ENCODE data around the gene CD82. TPM values are rescaled to one million over a fixed set of nuclear protein-coding genes. Genes with fewer than 3 reads are reported as not detected.

The CD82 gene
- polyA plus RNA-seq, 3 donors, result 40.8 to 89.0 (median 43.0) TPM

DNA sequence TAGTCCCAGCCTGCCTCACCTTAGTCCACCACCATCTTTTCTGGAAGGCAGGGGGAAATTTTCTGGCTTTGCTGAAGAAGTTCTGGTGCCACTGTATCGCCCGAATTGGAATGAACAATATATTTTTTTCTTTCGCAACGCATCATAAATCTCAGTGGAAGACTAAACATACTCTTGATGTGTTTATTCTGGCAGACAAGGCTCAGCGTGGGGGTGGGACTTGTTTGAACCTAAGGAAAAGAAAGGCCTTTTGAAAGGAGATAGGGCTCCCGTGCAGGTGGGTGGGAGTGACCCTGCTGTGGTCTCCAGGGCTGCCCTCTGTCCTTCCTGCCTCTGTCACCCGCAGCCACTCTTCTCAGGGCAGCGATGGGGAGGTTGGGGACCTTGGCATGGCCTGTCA, 42.5 kb downstream of the CD82 start:
- Histone ChIP-seq H3K9me3 (replicated peaks in 1 of 2; ENCODE audit: control insufficient read depth in 1 of 2, insufficient read depth in 1 of 2, low read length in 2 of 2) (no peaks in the 10 kb centered on the region), H2AFZ (ENCODE audit: insufficient read depth, low read depth, low read length, poor library complexity, severe bottlenecking) (no peak overlapping the region), H3K4me1 (ENCODE audit: control insufficient read depth in 1 of 2, insufficient read depth in 2 of 2, low read length in 2 of 2) (peaks cover 13 to 18% of the 10 kb centered on the region in 2 donors), H3K27me3 (ENCODE audit: control insufficient read depth in 2 of 2, insufficient read depth in 2 of 2, low read length in 2 of 2) (no peaks in the 10 kb centered on the region), H3K4me2 (replicated peaks; ENCODE audit: extremely low read depth, low read length, poor library complexity, severe bottlenecking) (no peak overlapping the region), H3K9ac (ENCODE audit: insufficient read depth, low read length, poor library complexity, severe bottlenecking) (no peak overlapping the region), H3K79me2 (ENCODE audit: insufficient read depth, low read length) (no peaks in the 10 kb centered on the region), H3K27ac (ENCODE audit: low read depth in 1 of 2, low read length in 2 of 2) (no peak overlapping the region), H3K36me3 (replicated peaks in 1 of 2; ENCODE audit: control insufficient read depth in 1 of 2, insufficient read depth in 2 of 2, low read length in 2 of 2) (peaks cover 38 to 92% of the 10 kb centered on the region in 2 donors), H4K20me1 (ENCODE audit: insufficient read depth, low read length) (no peaks in the 10 kb centered on the region), H3K4me3 (replicated peaks in 1 of 3; ENCODE audit: low read depth in 2 of 3, low read length in 3 of 3) (no peak overlapping the region)
- peaks cover 0 to 2% (median 1%) of the 10 kb centered on the region in 3 donors for H3K27me3 Mint-ChIP-seq (ENCODE audit: low read depth in 3 of 3)
- peaks cover 71 to 72% of the 10 kb centered on the region in 2 donors for H3K36me3 Mint-ChIP-seq
- H3K4me1 Mint-ChIP-seq, result peaks cover 19% of the 10 kb centered on the region
- peak overlapping the region in 2 of 7 donors; percentile 15 to 69 for H3K27ac Mint-ChIP-seq
- intact Hi-C loops (cut with micrococcal nuclease), result no loop called here
- no peak overlapping the region for H3K4me3 Mint-ChIP-seq
- TF ChIP-seq, protein P1, sequence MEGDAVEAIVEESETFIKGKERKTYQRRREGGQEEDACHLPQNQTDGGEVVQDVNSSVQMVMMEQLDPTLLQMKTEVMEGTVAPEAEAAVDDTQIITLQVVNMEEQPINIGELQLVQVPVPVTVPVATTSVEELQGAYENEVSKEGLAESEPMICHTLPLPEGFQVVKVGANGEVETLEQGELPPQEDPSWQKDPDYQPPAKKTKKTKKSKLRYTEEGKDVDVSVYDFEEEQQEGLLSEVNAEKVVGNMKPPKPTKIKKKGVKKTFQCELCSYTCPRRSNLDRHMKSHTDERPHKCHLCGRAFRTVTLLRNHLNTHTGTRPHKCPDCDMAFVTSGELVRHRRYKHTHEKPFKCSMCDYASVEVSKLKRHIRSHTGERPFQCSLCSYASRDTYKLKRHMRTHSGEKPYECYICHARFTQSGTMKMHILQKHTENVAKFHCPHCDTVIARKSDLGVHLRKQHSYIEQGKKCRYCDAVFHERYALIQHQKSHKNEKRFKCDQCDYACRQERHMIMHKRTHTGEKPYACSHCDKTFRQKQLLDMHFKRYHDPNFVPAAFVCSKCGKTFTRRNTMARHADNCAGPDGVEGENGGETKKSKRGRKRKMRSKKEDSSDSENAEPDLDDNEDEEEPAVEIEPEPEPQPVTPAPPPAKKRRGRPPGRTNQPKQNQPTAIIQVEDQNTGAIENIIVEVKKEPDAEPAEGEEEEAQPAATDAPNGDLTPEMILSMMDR (IDR thresholded peaks at IDR 0.05), result no peak
- DNase-seq, result no peak
- WGBS (ENCODE audit: insufficient coverage), result 100% methylated on average over 3 of the region's 8 CpGs
- H3K9me3 Mint-ChIP-seq, result no peaks in the 10 kb centered on the region

DNA sequence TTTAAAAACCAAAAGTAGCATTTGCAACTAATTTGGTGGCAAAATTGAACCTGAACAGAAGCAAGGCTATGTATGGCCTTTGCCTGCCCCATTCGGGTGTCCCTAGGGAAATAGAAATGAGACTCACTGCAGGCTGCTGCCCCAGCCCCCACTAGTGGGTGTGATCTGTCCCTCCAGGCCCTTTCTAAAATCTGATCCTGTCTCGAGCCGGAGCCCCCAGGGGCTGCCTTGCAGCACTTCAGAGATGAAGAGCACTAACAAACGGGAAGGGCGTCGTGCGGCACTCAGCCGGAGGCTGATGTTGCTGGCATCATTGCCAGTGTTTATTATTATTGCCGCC, 43.2 kb downstream of the CD82 start:
- Histone ChIP-seq H3K9me3 (replicated peaks in 1 of 2; ENCODE audit: control insufficient read depth in 1 of 2, insufficient read depth in 1 of 2, low read length in 2 of 2) (no peaks in the 10 kb centered on the region), H3K79me2 (ENCODE audit: insufficient read depth, low read length) (no peaks in the 10 kb centered on the region), H4K20me1 (ENCODE audit: insufficient read depth, low read length) (no peaks in the 10 kb centered on the region), H2AFZ (ENCODE audit: insufficient read depth, low read depth, low read length, poor library complexity, severe bottlenecking) (no peak overlapping the region), H3K36me3 (replicated peaks in 1 of 2; ENCODE audit: control insufficient read depth in 1 of 2, insufficient read depth in 2 of 2, low read length in 2 of 2) (peaks cover 36 to 87% of the 10 kb centered on the region in 2 donors), H3K27me3 (ENCODE audit: control insufficient read depth in 2 of 2, insufficient read depth in 2 of 2, low read length in 2 of 2) (no peaks in the 10 kb centered on the region), H3K4me2 (replicated peaks; ENCODE audit: extremely low read depth, low read length, poor library complexity, severe bottlenecking) (no peak overlapping the region), H3K4me3 (replicated peaks in 1 of 3; ENCODE audit: low read depth in 2 of 3, low read length in 3 of 3) (no peak overlapping the region), H3K27ac (ENCODE audit: low read depth in 1 of 2, low read length in 2 of 2) (no peak overlapping the region), H3K9ac (ENCODE audit: insufficient read depth, low read length, poor library complexity, severe bottlenecking) (no peak overlapping the region), H3K4me1 (ENCODE audit: control insufficient read depth in 1 of 2, insufficient read depth in 2 of 2, low read length in 2 of 2) (peaks cover 13 to 18% of the 10 kb centered on the region in 2 donors)
- 100% methylated on average over 9 of the region's 9 CpGs for WGBS (ENCODE audit: insufficient coverage)
- H3K36me3 Mint-ChIP-seq, result peaks cover 68 to 73% of the 10 kb centered on the region in 2 donors
- peaks cover 19% of the 10 kb centered on the region for H3K4me1 Mint-ChIP-seq
- no peaks in the 10 kb centered on the region for H3K9me3 Mint-ChIP-seq
- no peak for DNase-seq
- H3K4me3 Mint-ChIP-seq, result no peak overlapping the region
- peaks cover 0 to 2% (median 1%) of the 10 kb centered on the region in 3 donors for H3K27me3 Mint-ChIP-seq (ENCODE audit: low read depth in 3 of 3)
- intact Hi-C loops (cut with micrococcal nuclease), result no loop called here
- peak overlapping the region in 2 of 7 donors; percentile 12 to 20 for H3K27ac Mint-ChIP-seq
- TF ChIP-seq, protein P1 (IDR thresholded peaks at IDR 0.05), result no peak

All from CD14-positive monocyte (primary cell).